Large intestine (tissue), 3 donors: ENCODE measurements around the gene SMARCC1. TPM values are rescaled to one million over a fixed set of nuclear protein-coding genes. Genes with fewer than 3 reads are reported as not detected.

Experiments
- DNase-seq, 2 donors: peaks; one replicate each; pipeline versions ENCODE4 v3.0.0 to v3.0.0-alpha.2; 2013
- H3K27ac ChIP-seq: one replicate; pipeline ENCODE4 v1.5.1; 2013; ENCODE audit warnings: low read length
- H3K27me3 ChIP-seq: 2 replicates; pipeline ENCODE4 v1.6.1; 2013; ENCODE audit warnings: low read length; ENCODE audit not compliant: control insufficient read depth, insufficient read depth
- H3K36me3 ChIP-seq: 2 replicates; pipeline ENCODE4 v1.6.1; 2013; ENCODE audit warnings: low read length; ENCODE audit not compliant: control insufficient read depth, insufficient read depth
- H3K4me1 ChIP-seq: one replicate; pipeline ENCODE4 v1.6.1; 2013; ENCODE audit warnings: low read length; ENCODE audit not compliant: control insufficient read depth, insufficient read depth
- H3K4me3 ChIP-seq: one replicate; pipeline ENCODE4 v1.5.1; 2013; ENCODE audit warnings: low read length
- H3K9me3 ChIP-seq: one replicate; pipeline ENCODE4 v1.6.1; 2013; ENCODE audit warnings: mild to moderate bottlenecking, low read depth, low read length, moderate library complexity; ENCODE audit not compliant: control insufficient read depth
- WGBS: methylation state at CpG from one replicate; pipeline ENCODE4 v1.1.5; 2013; ENCODE audit warnings: low lambda C conversion rate; ENCODE audit not compliant: insufficient coverage; 5-methylcytosine and 5-hydroxymethylcytosine counted together
- polyA plus RNA-seq: library from polyadenylated mRNA; unstranded; fragments of 120-200 nt; gene quantifications from one replicate; pipeline ENCODE4 v1.2.1, GENCODE V29; 2013

Gene SMARCC1
- polyA plus RNA-seq, 1 donor, result 49.0 TPM

DNA sequence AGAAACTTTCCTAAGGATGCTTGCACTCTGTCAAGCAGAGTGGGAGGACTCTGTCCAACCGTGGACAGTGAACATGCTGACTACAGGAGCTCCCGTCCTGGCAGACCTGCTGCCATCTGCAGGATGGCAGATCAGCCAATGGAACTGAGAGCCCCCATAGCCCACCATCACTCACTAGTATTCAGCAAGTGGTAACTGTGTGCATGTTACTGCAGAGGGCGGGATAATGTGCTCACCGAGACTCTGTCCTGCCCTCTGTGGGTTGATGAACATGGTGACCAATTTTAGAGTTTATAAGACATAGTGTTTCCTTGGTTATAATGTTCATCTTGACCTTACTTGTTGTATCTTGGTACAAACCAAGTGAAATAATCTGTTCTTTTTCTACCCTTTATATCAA, 214.5 kb downstream of the SMARCC1 start:
- H3K36me3 ChIP-seq, result no peaks in the 10 kb centered on the region
- H3K4me3 ChIP-seq, result no peak overlapping the region
- no peaks in the 10 kb centered on the region for H3K4me1 ChIP-seq
- no peaks in the 10 kb centered on the region for H3K9me3 ChIP-seq
- no peak overlapping the region for H3K27ac ChIP-seq
- no peak for DNase-seq
- H3K27me3 ChIP-seq, result peaks cover 4% of the 10 kb centered on the region
- WGBS, result no CpG with 5 or more reads among the region's 4 CpGs

- Histone ChIP-seq H3K27me3 (peaks cover 4% of the 10 kb centered on the region), H3K27ac (no peak overlapping the region), H3K9me3 (no peaks in the 10 kb centered on the region), H3K4me1 (no peaks in the 10 kb centered on the region), H3K4me3 (no peak overlapping the region), H3K36me3 (no peaks in the 10 kb centered on the region)
- no CpG with 5 or more reads among the region's 9 CpGs for WGBS
- no peak for DNase-seq
These were observed 215.0 kb downstream of the SMARCC1 start for GRCh38 chr3:47566667-47567066.

GRCh38 chr3:47565734-47566550, 215.8 kb downstream of the SMARCC1 start:
- Histone ChIP-seq H3K4me1 (no peaks in the 10 kb centered on the region), H3K36me3 (no peaks in the 10 kb centered on the region), H3K4me3 (no peak overlapping the region), H3K27me3 (no peaks in the 10 kb centered on the region), H3K27ac (no peak overlapping the region), H3K9me3 (no peaks in the 10 kb centered on the region)
- DNase-seq, result no peak
- WGBS, result no CpG with 5 or more reads among the region's 19 CpGs

DNA sequence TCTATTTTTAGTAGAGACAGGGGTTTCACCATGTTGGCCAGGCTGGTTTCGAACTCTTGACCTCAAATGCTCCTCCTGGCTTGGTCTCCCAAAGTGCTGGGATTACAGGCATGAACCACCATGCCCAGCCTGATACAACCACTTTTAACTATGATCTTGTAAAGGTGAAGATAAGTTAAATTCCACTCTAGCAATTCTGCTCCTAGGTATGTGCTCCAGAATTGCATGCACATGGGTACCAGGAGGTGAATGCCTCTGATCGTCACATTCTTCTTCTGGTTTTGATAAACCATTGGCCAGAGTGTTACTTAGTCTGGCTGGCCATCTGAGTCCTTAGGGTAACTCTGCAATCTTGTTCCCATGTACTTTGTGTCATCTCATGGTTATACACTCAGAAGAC, 225.3 kb downstream of the SMARCC1 start:
- H3K9me3 ChIP-seq, result no peaks in the 10 kb centered on the region
- no CpG with 5 or more reads among the region's 2 CpGs for WGBS
- DNase-seq, result no peak
- H3K27me3 ChIP-seq, result no peaks in the 10 kb centered on the region
- no peak overlapping the region for H3K4me3 ChIP-seq
- no peaks in the 10 kb centered on the region for H3K4me1 ChIP-seq
- H3K27ac ChIP-seq, result no peak overlapping the region
- no peaks in the 10 kb centered on the region for H3K36me3 ChIP-seq

- Histone ChIP-seq H3K4me3 (no peak overlapping the region), H3K27ac (no peak overlapping the region), H3K27me3 (no peaks in the 10 kb centered on the region), H3K4me1 (no peaks in the 10 kb centered on the region), H3K36me3 (no peaks in the 10 kb centered on the region), H3K9me3 (no peaks in the 10 kb centered on the region)
- no CpG with 5 or more reads among the region's 6 CpGs for WGBS
- DNase-seq, result no peak
These were observed 227.4 kb downstream of the SMARCC1 start for GRCh38 chr3:47554335-47554734.

- Histone ChIP-seq H3K4me1 (no peaks in the 10 kb centered on the region), H3K4me3 (no peak overlapping the region), H3K9me3 (no peaks in the 10 kb centered on the region), H3K36me3 (no peaks in the 10 kb centered on the region), H3K27me3 (no peaks in the 10 kb centered on the region), H3K27ac (no peak overlapping the region)
- 75% methylated on average over 2 of the region's 7 CpGs for WGBS
- DNase-seq, result no peak
These were observed 228.3 kb downstream of the SMARCC1 start for GRCh38 chr3:47553407-47553806.

- Histone ChIP-seq H3K27me3 (no peaks in the 10 kb centered on the region), H3K4me1 (no peaks in the 10 kb centered on the region), H3K36me3 (no peaks in the 10 kb centered on the region), H3K27ac (no peak overlapping the region), H3K9me3 (no peaks in the 10 kb centered on the region), H3K4me3 (no peak overlapping the region)
- no CpG with 5 or more reads among the region's 21 CpGs for WGBS
- DNase-seq, result no peak
These were observed 239.1 kb downstream of the SMARCC1 start for GRCh38 chr3:47542471-47543173.

GRCh38 chr3:47541583-47542108, 240.0 kb downstream of the SMARCC1 start:
- no peaks in the 10 kb centered on the region for H3K4me1 ChIP-seq
- H3K4me3 ChIP-seq, result no peak overlapping the region
- H3K9me3 ChIP-seq, result no peaks in the 10 kb centered on the region
- no peak for DNase-seq
- no peaks in the 10 kb centered on the region for H3K27me3 ChIP-seq
- no peak overlapping the region for H3K27ac ChIP-seq
- no peaks in the 10 kb centered on the region for H3K36me3 ChIP-seq
- 100% methylated on average over 1 of the region's 6 CpGs for WGBS

- H3K4me3 ChIP-seq, result no peak overlapping the region
- H3K9me3 ChIP-seq, result no peaks in the 10 kb centered on the region
- WGBS, result no CpG with 5 or more reads among the region's 4 CpGs
- no peaks in the 10 kb centered on the region for H3K4me1 ChIP-seq
- no peak overlapping the region for H3K27ac ChIP-seq
- H3K27me3 ChIP-seq, result no peaks in the 10 kb centered on the region
- no peak for DNase-seq
- H3K36me3 ChIP-seq, result no peaks in the 10 kb centered on the region
These were observed 241.4 kb downstream of the SMARCC1 start for GRCh38 chr3:47540281-47540680.

- WGBS, result no CpG with 5 or more reads among the region's 6 CpGs
These were observed 244.7 kb downstream of the SMARCC1 start for GRCh38 chr3:47536967-47537366.

More at GRCh38 chr3:47536967-47537366, 244.7 kb downstream of the SMARCC1 start:
- Histone ChIP-seq H3K36me3 (no peaks in the 10 kb centered on the region), H3K9me3 (no peaks in the 10 kb centered on the region), H3K4me1 (no peaks in the 10 kb centered on the region), H3K4me3 (no peak overlapping the region), H3K27me3 (no peaks in the 10 kb centered on the region), H3K27ac (no peak overlapping the region)
- DNase-seq, result no peak
